ENCODE results near the gene CCR9.

Gene CCR9

DNA sequence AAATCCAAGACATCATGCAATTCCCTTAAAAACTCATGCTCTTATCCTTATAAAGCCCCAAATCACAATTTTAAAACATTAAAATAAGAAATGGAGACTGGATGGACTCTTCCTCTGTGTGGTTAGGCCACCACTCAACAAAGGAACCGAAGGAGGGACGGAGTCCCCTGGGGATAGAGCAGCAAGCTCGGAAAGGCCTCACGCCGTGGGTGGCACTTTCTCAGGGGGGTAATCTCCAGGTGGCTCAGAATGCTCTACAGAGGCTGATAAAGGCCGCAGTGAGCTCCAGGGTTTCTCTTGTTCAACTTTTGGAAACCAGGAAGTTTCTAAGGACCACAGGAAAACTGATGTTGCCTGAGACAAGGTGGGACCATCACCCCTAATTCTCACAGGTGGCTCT, 23.2 kb downstream of the CCR9 start:
- DNase-seq: no peak

DNA sequence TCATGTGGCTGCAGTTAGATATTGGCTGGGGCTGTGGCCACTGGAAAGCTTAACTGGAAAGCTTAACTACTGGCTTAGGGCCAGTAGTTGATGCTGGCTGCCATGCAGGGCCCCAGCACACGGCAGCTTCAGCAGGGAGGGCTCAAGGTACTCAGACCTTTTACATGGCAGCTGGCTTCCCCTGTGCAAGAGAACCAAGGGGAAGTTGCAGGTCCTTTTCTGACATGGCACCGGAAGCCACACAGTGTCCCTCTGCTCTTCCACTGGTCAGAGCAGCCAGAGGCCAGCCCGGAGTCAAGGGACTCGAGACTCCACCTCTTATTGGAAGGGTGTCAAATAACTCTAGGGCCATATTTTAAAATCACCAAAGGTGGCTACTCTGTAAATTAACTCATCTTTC, 24.5 kb downstream of the CCR9 start:
- DNase-seq: no peak

DNA sequence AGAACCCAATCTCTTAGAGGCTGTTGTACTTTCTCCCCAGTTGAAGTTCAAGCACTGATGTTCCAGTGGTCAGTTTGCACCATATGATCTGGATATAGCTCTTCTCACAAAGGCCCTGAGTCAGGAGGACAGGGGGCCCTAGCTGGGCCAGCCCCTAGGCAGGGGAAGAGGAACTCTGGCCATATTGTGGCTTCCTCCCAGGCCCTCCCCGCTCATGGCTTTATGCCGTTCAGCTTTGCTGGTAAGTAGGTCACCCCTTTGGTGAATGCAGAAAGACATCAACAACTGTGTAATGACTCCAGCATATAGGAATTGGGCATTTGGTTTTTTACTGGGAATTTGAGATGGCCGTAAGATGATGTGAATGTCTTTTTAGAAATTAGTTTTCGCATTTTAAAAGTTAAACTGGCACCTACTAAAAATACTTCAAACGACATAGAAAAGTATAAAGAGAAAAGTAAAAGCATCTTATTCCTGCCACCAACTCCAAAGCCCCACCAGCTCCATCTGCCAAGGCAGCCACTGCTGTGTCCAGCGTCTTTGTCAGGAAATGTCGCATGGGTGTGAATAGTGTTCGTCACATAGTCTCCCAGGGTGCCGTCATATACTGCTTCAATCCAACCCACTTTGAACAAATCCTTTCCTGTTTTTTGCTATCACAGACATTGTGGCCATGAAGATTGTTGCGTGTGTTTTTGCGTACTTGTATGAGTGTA, 25.3 kb downstream of the CCR9 start:
- DNase-seq: no peak

DNA sequence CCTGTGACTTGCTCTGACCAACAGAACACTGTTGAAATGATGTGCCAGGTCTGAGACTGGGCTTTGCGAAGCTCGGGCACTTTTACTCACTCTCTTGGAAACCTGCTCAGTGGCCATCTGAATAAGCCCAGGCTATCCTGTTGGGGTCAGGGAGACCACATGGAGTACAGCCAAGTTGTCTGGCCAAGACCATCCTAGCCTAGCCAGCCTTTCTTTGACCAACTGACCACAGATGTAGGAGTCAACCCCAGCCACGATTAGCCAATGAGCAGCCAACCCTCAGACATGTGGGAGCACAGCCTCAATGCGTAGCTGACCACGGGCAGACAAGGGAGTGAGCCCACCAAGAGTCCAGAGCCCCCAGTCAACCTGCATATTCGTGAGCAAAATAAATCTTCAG, 26.1 kb downstream of the CCR9 start:
- no peak for DNase-seq

DNA sequence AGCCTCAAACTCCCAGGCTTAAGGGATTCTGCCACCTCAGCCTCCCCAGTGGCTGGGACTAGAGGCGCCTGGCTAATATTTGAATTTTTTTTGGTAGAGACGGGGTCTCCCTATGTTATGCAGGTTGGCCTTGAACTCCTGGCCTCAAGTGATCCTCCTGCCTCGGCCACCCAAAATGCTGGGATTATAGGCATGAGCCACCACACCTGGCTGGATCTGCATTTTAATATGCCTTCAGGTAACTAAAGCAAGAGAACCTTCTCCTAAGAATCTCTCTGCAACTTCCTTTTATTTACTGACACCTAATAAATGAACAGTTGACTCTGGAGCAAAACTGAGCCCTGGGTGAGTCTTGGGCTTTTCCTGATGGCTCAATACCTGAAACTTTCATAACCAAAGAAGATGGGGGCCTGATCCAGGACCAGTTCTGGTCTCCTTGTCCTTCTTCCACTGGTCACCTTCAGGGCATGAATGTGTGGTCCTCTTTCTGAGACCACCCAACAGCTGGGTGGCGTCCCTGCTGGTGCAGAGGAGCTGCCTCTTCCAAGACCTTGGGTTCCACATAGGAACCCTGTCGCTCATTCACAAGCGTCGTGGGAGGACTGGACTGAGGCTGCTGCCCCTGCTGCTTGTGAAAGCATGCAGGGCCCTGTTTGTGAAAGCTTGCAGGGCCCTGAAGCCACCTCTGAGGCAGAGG, 28.2 kb downstream of the CCR9 start:
- no peak for DNase-seq

DNA sequence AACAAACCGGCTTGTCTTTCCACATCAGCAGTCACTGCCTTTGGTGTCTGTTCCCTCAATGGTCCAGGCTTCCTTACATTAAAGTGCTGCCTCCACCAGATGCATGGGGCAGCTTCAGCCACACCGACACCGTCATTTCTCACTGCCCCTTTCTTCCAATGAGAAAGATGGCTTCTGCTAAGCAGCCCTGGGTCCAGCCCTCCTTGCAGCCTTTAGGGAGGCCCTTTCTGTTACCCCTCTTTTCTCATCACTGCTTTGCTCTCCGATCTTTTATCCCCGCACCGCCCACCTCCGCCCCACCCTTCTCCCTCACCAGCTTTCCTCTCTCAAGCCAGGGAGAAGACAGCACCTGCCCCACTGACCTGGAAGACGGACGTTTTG, 28.7 kb downstream of the CCR9 start:
- no peak for DNase-seq

DNA sequence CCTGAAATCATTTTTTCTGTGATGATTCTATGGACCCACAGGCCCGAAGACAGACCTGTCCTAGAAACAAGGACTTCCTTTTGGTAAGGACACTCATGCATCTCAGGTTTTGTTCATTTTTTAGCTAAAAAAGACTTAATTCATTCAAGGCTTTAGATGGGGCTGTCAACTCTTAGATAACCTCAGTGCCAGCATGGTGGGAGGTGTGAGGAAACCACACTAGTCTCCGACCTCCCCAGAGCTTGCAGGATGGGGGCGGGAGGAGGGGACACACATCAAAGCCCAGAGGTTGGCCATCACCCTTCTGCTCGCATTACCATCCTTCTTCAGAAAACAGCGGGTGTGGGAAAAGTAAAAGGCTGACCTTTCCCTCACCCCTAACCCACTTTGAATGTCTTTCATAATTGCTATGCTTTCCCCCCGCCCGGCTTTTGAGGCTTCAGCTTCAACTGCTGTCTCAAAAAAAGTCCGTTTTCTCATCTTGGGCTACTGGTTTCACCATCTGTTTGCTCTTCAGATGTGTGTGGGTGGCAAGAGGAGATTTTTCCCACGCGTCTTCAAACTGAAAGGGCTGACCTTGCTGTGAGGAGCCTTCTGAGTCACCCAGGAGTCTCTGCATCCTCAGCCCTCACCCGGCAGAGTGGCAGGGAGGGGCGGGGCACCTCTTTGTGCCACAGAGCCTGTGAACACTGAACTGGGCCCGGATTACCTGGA, 29.3 kb downstream of the CCR9 start:
- peak in 3 of 4 experiments; percentile 17 to 62 (median 19) for DNase-seq

DNA sequence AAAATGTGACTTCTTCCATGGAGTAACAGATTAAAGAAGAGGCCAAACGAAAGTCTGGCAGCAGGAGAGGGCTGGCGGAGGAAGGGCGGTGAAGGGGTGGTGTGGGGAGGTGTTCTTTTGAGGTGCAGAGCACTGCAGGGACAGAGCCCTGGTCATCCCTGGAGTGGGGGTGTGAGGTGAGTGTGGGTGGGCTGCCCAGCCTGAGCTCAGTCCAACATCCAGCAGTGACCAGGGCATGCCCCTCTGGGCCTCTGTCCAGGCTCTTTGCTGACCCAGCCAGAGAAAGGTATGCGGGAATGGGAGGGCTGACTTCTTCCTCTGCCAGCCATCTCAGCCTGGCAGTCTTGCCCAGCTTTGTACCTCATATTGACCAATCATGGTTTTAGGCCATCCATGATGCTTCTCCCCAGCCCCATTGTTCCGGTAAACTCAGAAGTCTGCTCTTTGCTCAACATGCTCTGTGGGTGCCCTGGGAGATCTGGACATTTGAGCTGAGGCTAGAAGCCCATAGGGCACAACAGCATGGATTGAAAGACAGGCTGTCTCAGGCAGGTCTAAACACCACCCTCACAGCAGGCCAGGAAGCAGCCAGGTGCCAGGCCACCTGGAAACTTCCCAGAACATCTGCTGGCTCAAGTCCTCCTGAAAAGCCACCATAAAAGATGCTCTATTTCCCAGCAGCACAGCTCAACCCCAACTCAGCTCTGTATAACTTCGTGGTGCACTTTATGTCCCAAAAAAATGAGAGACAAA, 31.0 kb downstream of the CCR9 start:
- no peak for DNase-seq

DNA sequence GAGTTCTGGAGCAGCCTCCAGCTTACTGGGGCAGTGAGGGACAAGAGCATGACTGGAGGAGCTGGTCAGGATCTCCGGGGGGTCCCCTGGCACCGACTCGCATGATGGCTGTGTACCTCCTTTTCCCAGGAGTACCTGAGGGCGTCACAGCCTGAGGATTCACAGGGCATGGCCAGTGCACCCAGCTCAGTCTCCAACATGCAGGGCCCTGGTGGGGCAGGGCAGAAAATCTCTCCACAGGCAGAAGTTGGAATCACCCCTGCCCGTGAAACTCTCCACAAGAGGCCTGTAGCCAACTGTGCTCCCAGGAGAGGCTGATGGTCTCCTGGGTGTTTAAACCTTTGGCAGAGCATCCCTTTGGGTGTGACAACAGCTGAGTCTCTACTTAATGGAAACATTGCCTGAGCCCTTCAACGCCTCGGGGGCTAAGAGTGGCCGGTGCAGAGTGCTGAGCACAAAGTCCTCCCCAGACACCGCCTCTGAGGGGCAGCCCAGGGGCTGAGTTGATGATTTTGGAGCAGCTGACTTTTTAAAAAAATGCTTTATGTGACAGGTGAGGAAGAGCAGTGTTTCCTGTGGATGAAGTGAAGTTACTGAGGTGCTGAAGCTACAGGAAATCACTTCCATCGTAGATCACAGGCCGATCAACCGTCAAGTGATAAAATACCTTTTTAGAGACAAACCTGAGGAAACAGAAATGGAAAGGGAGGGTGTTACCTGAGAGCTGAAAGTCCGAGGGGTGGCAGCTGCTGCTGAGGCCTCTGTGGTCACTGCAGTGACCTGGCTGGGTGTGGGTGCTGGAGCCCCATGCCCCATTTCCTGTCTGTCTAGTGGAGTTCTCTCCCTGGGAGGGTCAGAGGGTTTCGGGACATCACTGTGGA, 35.1 kb downstream of the CCR9 start:
- no peak for DNase-seq

DNA sequence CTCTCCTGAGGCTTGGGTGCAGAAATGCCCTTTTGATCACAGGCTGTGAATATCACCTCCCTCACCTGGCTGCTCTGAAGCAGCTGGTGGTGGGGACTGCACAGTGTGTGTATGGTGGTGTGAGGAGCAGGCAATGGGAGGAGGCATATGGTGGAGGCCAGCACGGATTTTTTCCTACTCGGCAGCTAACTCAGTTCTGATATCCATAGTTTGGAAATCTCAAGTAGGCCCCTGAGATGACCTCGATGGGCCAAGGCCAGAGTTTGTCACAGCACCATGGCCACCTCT, 35.6 kb downstream of the CCR9 start:
- DNase-seq: no peak

DNA sequence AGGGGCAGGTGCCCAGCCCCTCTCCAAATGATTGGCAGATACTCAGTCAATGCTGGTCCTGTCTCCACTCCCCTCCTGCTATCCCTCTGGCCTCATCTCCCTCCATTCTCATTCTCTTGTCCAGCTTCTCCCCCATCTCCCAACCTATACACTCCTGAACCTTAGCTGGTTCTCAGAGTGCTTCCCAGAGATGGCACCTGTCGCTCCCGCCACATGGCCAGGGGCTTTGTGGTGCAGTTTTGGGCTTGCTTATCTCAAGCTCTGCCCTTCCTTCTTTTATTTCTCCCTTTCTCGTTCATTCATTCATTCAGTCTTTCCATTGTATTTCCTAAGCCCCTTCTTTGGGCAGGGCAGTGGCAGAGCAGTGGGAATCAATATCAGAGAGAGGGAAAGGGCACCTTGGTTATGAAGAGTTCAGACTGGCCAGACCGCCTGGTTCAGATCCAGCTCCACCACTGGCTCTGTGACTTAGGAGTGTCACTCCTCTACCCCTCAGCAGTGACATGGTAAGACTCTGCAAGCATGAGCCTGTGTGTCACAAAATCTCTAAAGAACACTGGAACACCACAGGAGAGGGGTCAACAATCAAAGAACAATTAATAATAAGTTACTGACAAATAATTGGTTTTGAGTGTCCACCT, 36.7 kb downstream of the CCR9 start:
- no peak for DNase-seq

DNA sequence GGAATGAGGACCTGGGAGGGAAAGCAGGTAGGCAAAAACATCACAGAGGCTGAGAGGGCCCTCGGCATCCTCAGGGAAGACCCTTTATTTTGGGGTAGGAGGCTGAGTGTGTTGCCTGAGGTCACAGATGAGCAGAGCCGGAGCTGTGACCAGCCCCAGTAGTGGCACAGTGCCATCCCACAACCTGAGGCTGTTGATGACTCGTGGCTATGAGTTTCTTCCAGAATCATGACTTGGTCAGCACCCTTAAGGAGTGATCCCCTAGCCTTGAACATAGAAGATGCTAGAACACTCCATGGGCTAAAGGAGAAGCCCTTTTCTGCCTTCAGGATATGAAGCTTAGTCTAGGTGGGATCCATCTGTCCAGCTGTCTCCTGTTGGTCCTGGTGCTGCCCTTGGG, 37.4 kb downstream of the CCR9 start:
- no peak for DNase-seq

DNA sequence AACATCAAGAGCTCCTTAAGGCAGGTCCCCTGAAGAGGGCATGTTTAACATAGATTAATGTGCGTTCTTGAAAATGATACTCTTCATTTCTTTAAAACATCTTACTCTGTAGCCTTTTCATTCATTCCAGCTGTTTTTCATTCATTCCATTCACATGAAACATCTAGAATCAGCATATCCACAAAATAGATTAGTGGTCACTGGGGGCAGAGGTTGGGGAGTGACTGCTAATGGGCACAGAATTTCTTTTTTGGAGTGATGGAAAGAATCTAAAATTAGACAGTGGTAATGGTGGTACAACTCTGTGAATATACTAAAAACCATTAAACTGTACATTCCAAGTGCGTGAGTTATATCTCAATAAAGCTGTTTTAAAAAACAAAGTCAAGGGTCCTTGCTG, 41.5 kb downstream of the CCR9 start:
- DNase-seq: no peak

DNA sequence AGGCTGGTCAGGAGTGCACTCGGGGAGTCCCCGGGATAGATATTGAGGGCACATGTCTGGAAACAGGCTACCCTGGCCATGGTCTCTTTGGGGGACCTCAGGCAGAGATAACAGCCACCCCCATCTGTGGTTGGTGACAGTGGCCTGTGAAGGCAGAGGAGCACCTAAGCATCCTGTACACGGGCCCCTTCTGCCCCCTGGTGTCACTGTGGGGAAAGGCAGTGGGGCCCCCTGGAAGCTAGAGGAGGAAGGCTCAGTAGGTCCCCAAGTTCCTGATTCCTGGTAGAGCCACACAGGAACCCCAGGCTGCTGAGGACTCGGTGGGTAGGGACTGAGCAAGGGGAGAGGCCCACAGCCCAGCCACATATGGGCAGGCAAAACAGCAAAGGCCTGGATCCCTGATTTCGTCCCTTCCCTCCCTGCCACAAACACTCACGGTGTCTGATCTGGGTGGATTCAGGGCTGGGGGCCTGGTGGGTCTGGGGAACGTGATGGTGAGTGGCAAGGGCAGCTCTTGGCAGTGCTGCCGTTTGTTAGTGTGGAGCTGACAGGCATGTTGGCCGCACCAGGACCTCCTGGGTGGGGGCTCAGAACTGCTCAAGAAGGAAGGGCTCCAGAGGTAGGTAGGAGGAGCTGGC, 42.8 kb downstream of the CCR9 start:
- peak; percentile 13 to 57 (median 24) for DNase-seq

DNA sequence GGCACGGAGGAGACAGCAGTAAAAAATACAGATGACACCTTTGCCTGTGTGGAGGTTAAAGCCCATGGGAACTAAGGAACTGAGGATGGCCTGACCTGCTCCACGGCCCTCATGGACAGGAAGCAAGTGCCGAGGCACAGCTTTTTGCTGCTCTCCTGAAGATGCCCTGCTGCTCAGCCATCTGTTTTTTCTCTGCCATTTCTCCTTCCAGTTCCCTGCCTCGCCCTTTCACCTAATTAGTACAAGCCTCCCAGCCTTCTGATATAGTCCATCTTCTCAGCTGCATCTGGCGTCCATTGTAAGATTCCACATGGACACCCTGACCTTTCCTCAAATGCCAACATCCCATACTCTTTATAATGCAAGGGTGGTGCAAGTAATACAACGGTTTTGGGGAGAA, 45.2 kb downstream of the CCR9 start:
- DNase-seq: no peak

DNA sequence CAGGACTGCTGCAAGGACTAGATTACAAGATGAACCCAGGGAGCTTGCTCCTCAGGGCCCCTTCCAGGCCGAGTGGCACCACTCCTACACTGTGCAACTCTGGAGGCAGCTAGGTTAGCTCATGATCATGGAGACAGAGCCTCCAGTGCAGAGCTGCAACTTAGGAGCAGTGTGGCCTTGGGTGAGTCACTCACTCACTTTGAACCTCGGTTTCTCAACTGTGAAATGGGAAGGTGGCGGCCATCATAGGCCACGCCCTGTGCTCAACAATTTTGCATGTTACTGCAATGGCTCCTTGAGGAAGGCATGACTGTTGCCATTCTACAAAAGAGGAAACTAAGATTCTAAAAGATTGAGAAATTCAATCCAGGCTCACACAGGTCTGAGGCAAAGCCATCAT, 45.8 kb downstream of the CCR9 start:
- no peak for DNase-seq

DNA sequence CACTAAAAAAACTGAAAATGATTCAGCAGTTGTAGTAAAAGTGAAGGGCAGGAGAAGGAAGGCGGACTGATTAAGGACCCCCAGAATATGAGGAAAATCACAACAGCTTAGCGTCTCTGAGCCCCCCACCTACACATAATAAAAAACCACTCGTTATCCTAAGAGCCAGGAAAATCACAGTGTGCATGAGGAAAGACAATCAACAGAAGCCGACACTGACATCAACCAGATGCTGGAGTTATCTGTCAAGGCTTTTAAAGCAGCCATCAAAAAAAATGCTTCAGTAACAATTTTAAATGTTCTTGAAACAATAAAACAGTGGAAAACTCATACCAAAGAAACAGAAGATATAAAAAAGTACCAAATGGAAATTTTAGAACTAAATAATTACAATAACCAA, 47.2 kb downstream of the CCR9 start:
- no peak for DNase-seq

DNA sequence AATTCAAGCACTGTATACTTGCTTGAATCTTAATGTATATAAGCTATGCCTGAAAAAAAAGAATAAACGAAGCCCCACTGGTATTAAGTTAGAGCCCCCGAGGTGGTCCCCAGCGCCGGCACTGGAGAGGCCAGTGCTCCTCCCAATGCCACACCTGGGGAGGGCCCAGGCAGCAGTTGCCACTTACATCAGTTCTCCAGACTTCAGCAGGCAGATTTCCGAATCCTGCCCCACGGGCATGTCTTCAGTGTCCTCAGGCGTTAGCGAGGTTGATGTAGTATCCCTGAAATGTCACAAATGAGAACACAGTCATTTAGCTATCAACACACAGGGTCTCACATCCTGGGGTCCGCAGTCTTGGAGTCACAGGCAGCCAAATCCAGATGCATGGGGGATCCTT, 49.9 kb downstream of the CCR9 start:
- no peak for DNase-seq

DNA sequence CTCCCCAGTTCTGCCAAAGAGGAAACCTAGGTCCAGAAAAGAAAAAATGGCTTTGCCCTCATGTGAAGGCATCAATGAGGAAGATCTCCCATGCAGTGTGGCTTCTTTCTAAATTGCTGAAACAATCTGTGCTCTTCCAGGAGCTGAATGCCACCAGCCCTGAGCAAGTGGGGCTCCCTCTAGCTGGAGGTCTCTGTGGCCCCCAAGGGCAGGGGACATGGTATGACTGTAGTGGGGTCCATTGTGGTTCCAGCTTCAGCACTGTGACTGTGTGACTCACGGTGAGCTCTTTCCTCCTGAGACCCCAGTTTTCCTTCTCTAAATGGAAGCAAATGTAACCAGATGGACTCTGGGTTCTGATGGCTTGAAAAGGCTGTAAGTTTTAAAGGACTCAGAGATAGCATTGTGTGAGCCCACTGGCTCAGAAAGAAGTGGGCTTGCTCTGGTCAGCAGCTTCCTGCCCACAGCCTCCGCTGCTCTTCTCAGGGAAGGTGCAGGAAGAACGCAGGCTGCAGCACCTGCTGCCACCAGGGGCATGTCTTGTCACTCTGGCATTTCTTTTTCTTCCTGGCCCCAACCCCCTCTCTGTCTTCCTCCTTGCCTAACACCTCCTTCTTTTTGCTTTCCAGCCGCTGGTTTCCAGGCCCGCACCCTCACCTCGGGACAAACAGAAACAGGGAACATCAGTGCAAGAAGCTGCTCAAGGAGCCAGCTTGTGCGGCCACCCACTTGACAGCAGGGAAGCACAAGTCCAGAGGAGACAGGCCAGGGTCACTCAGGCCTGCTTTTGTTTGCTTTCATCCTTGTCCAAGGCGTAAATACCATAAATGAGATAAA, 51.1 kb downstream of the CCR9 start:
- no peak for DNase-seq

DNA sequence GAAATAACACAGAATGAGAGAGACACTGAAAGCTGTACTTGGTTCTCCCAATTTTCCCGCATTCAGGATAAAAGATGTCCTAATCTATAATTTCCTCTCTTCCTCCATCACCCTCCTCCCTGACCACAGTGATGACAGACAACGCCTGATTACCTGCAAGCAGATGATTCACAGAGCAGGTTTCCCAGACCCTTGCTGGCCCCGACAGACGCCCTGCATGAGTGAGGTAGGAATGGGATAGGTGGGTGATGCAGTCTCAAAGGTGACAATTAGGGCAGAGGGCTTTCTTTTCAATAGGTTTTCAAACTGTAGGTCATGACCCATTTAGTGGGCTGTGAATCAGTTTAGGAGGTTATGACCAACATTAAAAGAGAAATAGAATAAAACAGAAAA, 51.7 kb downstream of the CCR9 start:
- no peak for DNase-seq

DNA sequence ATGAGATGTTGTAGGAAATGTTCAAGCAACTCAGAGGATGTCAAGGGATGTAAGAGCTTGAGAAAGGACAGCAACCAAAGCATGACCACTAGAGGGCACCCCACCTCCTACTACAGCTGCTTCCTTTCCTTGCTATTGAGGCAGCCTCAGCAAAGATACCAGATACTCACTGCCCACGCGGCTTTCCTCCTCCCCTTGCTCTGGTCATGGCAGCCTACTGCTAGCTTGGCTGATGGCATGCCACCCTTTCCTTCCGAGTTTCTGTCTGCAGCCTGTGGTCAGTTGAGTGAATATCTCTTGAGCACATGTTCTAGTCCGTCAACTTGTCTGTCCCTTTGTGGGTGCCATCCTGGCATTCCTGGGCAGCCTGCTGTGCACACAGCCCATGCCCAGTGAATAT, 52.5 kb downstream of the CCR9 start:
- DNase-seq: peak; percentile 32 to 67 (median 62)

Measured in activated naive CD4-positive, alpha-beta T cell (primary cell).